Fibroblast of lung (primary cell): ENCODE measurements around the gene ATXN1.

Experiments
- CTCF ChIP-seq, 2 donors: IDR thresholded peaks in 1 of 2; conservative IDR thresholded peaks in 1 of 2; 1 replicate in 1 of 2; 2 replicates in 1 of 2; pipeline ENCODE4 v1.5.1; 2011 to 2012; ENCODE audit warnings: low read length in 2 of 2, control low read depth in 1 of 2, inconsistent platforms in 1 of 2, low read depth in 1 of 2, mild to moderate bottlenecking in 1 of 2
- EZH2 ChIP-seq: IDR thresholded peaks from 2 replicates; pipeline ENCODE4 v1.5.1; 2012; ENCODE audit warnings: low read length, control low read depth, mild to moderate bottlenecking; ENCODE audit errors: missing control alignments

- TF ChIP-seq CTCF (conservative IDR thresholded peaks at IDR 0.05 in 1 of 2, IDR thresholded peaks at IDR 0.05 in 1 of 2; ENCODE audit: low read depth in 1 of 2, low read length in 2 of 2), result no peak
- no peak for TF ChIP-seq EZH2
Observed at GRCh38 chr6:16752206-16752866, 8.9 kb downstream of the ATXN1 start.
